Dermis blood vessel endothelial cell (primary cell): ENCODE results near the gene NCMAP. TPM values are rescaled to one million over a fixed set of nuclear protein-coding genes. Genes with fewer than 3 reads are reported as not detected.
"Not testable (repeated sequence)": the region's sequence is repeated elsewhere in the genome, so short reads cannot be mapped to it uniquely, and the experiment has no call there.

ENCODE experiments used
- DNase-seq: peaks from one replicate; pipeline ENCODE4 v3.0.0; 2010
- total RNA-seq: library from RNA; depleted of rRNA; stranded (reverse); fragments of >200 nt; gene quantifications from 2 replicates; pipeline ENCODE4 v1.2.3, GENCODE V29; 2014

Gene NCMAP, protein sequence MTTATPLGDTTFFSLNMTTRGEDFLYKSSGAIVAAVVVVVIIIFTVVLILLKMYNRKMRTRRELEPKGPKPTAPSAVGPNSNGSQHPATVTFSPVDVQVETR
- not detected in 2 replicates for total RNA-seq

DNA sequence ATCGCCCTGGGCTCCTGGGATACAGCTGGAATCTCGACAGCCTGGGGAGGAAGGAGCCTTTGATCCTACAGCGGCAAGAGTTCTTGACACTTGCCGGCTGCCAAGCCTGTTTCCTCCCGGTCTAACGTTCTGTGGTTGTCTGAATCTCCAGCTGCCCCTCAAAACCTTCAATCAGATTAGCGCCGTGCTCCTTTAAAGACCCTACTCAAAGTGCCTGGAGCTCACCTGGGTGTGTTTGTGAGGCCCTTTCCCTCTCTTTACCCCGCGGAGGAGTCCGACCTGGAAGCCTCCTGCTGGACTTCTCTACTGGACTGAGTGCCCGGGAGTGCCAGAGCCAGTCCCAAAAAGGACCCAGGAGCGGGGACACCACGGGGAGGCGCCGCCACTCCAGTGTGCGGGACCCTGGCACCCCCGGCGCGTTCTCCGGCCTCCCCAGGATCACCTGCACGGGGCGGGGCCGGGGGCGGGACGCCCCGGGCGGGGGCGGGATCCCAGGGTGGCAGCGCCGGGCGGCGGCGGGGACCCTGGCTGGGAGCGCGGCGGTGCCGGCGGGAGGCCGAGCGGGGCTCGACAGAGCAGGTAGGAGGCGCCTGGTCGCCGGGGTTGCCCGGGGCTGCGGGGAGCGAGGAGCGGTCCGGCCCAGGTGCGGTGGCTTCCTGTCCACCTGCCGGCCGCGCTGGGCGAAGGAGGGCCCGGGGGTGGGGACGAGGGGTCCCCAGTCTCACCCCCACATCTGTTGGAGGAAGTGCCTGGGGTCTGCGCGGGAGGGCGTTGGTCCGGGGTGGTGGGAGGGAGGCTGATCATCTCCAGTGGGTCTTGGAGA lies at the start of gene NCMAP:
Gene NCMAP, plus strand, starts transcription at position 497 of the 823 bp plus-strand sequence. CDS start 39,344 bp downstream, outside the sequence.
- no peak for DNase-seq

DNA sequence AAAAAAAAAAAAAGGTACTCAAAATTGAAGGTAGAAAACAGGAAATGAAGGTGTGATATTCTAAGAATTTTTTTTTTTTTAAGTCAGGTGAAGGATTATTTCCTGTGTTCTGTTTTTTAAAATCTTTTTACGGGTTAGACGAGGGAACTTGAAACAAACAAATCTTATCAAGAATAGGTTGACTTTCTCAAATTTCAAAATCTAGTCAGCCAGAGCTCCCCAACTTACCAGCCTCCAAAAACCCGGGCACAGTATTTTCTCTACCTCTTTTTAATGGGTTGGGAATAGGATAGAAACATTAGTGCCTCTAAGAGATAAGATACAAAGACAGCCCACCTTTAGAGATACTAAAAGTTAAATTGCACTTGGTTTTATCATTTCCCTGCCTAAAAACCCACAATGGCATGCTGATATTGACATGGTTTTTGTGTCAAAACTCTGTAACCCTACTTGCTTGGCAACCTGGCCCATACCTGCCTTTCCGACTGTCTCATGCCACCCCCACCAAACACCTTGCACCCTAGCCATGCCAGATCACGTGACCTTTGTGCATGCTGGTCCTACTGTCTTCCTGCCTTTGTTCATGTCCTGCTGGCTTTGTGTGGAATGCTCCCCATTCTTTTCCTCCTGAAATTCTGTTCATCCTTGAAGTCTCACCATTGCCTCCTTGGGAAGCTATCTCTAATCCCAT lies 49.1 kb upstream of the NCMAP start:
- DNase-seq: no peak

DNA sequence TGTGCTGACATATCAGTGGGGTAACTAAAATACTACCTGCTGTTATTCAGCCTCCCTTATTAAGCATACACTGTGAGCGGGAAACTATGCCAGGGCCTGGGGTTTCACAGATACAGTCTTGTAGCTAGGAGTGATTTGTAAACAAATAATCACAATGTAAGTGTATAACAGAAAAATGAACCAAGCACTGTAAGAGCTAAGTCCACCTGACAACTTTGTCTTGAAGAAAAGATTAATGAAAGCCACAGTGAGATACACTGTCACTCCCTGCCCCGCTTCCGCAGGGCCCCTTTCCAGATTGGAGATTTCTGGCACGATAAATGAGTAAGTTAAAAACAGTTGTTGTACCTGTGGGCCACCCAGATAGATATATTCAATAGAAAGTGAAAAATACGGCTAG lies 48.5 kb upstream of the NCMAP start:
- DNase-seq: no peak

DNA sequence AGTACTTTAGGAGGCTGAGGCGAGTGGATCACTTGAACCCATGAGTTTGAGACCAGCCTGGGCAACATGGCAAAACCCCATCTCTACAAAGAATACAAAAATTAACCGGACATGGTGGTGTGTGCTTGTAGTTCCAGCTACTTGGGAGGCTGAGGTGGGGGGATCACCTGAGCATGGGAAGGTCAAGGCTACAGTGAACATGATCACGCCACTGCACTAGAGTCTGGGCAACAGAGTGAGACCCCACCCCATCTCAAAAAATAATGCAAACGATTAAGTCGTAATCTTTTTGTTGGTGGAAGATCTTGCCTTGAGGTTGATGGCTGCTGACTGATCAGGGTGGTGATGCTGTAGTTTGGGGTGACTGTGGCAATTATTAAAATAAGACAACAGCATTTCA lies 47.0 kb upstream of the NCMAP start:
- DNase-seq: no peak

DNA sequence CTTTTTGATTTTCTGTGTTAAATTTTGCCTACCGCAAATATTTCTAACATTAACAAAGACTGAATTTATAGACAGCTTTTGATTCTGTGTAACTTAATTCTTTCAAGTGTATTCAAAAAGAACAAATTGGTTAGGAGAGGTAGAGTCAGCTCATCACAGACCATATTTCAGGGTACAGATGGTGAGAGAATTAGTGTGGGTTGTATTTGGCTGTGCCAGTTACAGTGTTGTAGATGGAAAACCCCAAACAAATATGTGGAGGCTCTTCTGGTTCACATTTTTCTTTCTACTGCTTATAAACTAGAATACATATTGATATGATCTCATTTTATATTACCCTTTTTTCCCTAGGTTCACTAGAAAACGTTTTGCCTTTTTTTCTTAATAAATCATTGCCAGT lies 42.2 kb upstream of the NCMAP start:
- DNase-seq: no peak

DNA sequence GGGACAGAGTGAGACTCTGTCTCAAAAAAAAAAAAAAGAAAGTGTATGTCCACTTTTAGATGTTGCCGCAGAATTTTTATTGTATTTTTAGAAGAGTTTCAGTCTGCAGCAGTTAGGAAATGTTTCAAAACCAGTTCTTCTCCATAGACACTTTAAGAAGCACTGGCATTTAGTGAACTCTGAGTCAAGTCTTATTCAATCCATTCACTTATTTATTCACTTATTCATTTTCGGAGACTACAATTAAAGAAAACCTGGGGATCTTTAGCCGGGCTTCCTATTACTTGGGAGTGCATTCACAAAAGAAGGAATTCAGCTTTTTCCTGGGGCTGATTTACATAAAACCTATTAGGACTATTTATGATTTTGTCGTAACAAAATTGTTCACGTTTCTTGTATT lies 40.9 kb upstream of the NCMAP start:
- DNase-seq: no peak

DNA sequence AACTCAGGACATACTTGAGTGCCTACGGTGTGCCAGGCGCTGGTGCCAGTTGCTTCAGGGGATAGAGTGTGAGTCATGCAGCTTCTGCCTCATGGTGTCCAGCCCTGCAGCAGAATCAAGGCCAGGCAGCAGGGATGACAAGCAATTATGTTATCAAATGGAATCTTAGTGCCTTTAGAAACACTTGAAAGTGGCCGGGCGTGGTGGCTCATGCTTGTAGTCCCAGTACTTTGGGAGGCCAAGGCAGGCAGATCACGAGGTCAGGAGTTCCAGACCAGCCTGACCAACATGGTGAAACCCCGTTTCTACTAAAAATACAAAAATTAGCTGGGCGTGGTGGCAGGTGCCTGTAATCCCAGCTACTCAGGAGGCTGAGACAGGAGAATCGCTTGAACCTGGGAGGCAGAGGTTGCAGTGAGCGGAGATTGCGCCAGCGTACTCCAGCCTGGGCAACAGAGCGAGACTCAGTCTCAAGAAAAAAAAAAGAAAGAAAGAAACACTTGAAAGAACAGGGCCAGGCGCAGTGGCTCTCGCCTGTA lies 40.1 kb upstream of the NCMAP start:
- not testable (repeated sequence) for DNase-seq

DNA sequence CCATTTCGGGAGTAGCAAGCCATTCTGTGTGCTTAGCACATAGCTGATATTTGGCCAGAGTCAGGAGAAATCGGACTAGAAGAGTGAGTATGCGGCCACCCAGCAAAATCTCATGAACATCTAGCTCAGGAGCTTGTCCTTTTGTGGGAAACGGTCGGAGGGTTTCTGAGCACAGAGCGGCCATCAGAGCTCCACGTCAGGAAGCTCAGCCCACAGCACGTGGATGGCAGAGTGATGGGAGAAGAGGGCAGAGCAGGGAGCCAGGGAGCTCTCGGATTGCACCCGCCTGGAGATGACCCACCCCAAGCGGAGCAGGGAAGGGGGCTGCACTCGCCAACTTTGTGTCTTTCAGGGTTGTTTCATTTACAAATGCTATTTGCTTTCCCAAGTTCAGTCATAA lies 39.4 kb upstream of the NCMAP start:
- DNase-seq: no peak

DNA sequence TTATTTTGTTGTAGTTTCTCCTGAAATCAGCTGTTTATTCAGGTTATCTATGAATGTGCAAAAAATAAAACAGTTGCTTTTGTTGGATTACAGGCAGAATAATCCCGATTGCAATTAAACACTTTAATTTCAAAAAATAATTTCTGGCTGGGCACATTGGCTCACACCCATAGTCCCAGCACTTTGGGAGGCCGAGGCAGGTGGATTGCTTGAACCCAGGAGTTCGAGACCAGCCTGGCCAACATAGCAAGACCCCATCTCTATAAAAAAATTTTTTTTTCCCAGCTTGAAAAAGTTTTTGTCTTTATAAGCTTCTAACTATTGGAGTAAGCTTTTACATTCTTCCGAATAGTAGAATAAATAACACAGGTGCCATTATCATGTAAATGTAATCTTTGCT lies 38.0 kb upstream of the NCMAP start:
- DNase-seq: no peak

DNA sequence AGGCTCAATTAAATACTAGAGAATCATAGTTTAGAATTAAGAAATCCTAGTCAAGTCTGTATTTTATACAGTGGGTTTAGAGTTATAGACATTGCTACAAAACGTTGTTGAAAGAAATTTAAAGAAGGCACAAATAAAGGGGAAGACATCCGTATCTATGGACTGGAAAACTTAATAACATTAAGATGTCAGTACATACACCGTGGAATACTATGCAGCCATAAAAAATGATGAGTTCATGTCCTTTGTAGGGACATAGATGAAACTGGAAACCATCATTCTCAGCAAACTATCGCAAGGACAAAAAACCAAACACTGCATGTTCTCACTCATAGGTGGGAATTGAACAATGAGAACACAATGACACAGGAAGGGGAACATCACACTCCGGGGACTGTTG lies 35.6 kb upstream of the NCMAP start:
- not testable (repeated sequence) for DNase-seq

DNA sequence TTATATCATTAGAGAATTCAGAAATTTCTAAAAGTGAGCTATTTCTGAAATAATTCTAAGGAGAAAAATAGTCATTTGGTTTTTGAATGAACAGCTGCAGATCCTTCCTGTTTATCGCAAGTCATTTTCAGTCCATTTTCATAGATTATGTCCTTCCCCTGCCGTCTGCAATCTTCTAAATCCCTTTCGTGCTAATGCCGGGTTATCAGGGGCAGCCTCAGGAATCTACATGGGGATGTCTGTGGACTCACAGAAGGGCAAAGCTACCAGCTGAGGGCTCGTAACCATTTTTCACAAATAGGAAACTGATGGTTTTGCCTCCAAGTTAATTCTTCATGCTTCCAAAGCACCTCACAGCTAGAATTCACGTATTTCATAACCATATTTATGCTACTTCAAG lies 30.3 kb upstream of the NCMAP start:
- DNase-seq: no peak

DNA sequence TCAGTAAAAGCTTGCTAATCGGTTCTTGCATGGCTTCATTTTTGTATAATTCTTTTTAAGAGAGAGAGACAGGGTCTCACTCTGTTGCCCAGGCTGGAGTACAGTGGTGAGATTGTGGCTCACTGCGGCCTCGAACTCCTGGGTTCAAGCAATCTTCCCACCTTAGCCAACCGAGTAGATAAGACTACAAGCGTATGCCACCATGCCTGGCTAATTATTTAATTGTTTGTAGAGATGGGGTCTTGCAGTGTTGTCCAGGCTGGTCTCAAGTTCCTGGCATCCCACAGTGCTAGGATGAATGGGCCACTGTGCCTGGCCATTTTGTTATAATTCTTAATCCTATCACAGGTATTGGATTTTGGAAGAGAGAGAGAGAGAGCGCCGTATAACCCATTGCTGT lies 29.8 kb upstream of the NCMAP start:
- no peak for DNase-seq

DNA sequence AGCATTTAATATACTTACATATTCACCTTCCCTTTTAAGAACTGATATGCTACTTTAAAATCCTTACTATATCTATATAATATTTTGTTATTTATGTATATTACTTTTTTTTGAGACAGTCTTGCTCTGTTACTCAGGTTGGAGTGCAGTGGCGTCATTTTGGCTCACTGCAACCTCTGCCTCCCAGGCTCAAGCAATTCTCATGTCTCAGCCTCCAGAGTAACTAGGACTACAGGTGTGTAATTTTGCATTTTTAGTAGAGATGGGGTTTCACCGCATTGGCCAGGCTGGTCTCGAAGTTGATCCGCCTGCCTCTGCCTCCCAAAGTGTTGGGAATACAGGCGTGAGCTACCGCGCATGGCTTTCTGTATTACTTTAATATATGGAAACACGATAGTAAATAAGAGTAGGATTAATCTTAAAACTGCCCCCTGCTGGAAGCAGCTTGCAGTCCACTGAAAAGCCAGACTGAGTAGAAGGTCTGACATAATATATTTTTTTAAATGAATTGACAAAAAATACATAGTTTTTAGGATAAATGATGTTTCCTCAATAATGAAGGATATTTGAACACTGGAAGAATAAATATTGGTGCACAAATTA lies 28.8 kb upstream of the NCMAP start:
- DNase-seq: peak; percentile 44

DNA sequence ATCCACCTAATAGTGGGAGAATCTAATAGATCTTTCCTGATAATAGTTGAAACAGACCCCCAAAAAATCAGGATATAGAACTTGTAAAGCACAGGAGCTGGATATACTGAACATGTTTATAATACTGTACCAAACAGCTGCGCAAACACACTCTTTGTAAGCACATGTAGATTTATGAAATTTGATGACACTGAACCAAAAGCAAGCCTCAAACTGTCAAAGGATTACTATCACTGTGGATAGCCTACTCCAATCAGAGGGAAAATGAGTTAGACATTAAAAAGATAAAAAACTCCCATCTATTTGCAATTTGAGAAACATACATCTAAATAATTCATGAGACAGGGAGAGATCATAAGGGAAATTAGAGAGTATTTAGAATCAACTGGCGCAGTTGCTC lies 27.1 kb upstream of the NCMAP start:
- DNase-seq: no peak

DNA sequence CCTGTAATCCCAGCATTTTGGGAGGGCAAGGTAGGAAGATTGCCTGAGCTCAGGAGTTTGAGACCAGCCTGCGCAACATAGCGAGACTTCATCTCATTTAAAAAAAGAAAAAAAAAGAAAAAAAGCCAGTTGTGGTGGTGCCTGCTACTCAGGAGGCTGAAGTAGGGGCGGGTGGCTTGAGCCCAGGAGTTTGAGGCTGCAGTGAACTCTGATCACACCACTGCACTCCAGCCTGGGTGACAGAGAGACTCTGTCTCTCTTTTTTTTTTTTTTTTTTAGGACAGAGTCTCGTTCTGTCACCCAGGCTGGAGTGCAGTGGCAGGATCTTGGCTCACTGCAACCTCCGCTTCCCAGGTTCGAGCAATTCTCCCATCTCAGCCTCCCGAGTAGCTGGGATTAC lies 26.6 kb upstream of the NCMAP start:
- not testable (repeated sequence) for DNase-seq

DNA sequence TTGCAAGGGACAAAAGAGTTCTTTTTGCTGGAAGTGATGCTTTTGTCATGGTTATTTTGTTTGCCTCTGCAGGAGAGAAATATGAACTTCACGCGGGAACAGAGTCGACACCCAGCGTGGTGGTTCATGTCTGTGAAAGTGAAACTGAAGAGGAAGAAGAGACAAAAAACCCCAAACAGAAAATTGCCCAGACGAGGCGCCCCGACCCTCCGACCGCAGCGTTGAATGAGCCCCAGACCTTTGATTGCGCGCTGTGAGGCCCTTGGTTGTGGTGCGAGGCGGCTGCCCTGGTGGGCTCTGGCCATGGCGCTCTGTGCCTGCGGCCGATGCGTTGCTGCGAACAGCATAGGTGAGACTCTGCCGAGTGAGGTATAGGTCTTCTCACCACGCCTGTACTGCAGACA lies 20.9 kb upstream of the NCMAP start:
- no peak for DNase-seq

DNA sequence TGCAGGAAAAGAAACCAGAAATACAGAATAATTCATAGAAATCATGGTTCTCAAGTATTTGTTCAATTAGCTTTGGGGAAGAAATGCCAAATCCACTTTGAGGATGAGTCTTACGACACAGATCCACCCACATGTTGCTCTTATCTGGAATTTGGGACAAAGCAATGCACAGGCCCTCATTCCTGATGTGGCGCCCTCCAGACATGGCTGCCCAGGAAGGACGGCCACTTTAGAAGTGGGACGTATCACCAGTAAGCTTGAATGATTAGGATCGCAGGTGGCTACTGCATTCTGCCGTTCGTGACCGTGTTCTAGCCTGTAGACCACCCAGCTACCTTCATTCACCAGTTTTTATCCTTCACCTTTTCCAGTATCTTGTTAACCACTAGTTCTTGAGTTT lies 20.1 kb upstream of the NCMAP start:
- DNase-seq: no peak

DNA sequence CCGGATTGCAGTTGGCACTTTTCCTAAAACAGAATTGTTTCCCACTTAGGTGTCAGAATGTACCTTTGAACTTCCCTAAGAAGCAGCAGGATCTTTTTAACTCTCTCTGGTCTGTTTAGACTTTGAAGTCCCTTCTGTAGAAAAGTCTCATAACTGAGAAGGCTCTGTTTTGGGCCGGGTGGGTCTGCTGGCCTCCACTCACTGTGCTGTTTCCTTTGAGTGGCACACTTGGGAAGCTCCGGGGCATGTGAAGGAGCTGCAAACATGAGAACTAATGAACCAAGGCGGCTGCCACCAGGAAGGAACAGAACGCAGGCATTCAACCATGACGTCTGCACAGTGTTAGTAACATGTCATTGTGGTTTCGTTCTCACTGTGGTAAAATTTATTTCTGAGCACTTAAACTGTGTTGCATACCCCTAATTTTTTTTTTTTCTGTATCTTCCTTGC lies 19.5 kb upstream of the NCMAP start:
- DNase-seq: no peak

DNA sequence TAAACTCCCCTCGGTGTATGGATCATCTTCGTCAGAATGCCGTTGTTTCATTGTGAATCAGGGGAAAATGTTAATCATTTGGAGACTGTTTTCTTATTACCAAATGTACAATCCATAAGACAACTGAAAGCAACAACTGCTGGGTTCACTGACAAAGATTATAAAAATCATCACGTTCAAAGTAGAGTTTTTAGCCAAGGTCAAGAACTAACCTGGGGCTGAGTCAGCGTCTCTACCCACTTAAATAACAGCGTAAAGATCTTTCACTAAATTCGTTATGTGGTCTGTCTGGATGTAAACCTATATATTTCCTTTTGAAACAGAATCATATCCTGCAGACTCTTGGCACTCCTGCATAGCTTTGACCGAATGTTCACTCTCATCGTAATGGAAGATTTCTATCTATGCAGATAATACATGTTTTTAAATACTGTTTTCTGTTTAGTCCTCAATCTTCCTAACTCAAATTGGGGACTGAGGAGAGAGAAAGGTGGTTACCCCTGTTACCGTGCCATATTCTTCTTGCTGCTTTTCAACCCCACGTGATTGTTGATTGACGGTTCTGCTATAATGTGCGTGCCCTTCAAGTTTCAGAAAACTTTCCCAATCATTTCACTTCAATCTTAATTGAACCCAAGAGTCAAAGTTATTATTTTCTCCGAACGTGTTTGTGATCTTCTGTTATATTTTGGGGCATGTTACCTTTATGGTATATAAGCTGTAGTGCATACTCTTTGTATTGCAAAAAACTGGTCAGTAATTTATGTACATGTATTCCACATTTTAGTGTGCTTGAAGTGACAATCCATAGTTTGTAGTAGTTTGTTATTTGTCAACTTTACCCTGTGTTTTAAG lies 15.6 kb upstream of the NCMAP start:
- DNase-seq: no peak

DNA sequence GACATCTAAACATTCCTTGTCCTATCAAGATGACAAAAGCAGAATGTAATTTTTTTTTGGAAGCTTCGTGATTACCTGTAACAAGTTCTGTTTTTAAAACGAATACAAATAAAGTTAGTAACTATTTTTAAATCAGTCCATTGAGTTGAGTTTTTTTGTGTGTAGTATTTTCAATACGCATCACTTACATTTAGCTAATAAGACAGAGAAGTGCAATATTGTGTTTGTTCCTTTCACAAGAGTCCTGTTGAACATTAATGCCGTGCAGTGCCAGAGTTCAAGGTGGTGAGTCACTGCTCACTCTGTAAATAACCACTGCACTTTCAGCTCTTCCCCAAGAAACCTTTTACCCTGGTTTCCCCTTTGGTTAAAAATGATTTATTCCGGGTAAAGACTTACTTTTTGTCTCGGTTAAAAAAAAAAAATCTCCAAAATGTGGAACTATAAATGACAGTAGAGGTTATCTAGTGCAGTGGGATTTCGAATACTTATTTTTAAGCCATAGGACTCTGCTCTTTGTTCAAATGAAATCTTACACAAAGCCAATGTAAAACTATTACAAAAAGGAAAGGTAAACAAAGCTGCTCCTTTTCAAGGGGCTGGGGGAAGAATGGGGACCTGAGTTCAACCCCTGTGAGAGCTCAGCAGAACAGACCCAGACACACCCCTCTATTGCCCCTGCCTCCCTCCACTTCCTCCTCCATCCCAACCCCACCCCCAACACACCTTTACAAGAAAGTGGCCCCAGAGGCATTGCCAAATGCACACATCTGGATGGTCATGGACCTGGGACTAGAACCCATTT lies 14.8 kb upstream of the NCMAP start:
- DNase-seq: peak; percentile 16

DNA sequence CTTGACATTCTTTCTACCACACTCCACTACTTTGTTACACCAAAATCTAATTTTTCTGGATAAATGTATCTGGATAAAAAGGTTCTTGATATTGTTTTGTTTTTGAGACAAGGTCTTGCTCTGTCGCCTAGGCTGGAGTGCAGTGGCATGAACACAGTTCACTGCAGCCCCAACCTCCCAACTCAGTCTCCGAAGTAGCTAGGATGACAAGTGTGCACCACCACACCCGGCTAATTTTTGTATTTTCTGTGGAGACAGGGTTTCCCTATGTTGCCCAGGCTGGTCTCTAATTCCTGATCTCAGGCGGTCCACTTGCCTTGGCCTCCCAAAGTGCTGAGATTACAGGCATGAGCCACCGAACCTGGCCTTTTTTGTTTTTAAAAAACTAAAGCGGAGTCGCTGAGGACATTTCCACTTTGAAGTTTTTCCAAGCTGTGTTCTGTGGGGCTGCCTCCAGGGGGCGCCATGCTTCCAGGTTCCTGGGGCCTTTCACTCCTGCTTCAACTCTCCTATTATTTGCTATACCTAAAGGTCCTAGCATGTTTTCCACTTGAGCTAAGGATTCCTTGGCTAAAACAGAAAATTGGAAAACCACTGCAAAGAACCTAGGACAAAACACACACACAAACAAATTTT lies 14.1 kb upstream of the NCMAP start:
- peak; percentile 23 for DNase-seq
